Right forelimb (tissue), 1 donor: ENCODE measurements around the gene ALG3.

Experiments
- DNase-seq: peaks from one replicate; pipeline ENCODE4 v3.0.0-alpha.2; 2018

The ALG3 gene

GRCh38 chr3:184259878-184260723 lies 11.3 kb upstream of the ALG3 start:
- peak; percentile 65 for DNase-seq

DNA sequence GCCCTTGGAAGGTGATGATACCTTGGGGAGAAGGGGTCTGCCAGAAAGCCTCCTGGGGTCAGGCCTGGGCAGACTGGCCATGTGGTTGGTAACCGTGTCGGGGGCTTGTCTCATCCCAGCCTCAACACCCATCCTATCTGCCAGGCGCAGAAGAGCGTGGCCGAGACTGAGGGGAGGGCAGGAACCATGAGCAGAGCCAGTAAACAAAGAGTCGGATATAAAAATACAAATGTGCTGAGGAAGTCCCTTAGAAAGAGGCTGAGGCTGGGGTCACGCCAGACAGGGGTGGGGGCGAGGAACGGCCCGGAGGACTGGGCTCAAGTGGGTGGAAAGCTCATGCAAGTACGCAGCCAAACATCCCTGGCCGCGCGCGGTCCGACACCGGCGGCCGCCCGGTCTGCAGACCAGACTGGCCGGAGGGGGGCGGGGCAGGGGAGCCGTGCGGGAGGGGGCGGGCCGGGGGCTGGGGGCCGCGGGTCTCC lies 10.7 kb upstream of the ALG3 start:
- no peak for DNase-seq

- peak; percentile 20 for DNase-seq
Observed at GRCh38 chr3:184258926-184259325, 10.2 kb upstream of the ALG3 start.

GRCh38 chr3:184257083-184257915 lies 8.5 kb upstream of the ALG3 start:
- DNase-seq, result peak; percentile 5

GRCh38 chr3:184255291-184256039 lies 6.7 kb upstream of the ALG3 start:
- peak; percentile 11 for DNase-seq

DNA sequence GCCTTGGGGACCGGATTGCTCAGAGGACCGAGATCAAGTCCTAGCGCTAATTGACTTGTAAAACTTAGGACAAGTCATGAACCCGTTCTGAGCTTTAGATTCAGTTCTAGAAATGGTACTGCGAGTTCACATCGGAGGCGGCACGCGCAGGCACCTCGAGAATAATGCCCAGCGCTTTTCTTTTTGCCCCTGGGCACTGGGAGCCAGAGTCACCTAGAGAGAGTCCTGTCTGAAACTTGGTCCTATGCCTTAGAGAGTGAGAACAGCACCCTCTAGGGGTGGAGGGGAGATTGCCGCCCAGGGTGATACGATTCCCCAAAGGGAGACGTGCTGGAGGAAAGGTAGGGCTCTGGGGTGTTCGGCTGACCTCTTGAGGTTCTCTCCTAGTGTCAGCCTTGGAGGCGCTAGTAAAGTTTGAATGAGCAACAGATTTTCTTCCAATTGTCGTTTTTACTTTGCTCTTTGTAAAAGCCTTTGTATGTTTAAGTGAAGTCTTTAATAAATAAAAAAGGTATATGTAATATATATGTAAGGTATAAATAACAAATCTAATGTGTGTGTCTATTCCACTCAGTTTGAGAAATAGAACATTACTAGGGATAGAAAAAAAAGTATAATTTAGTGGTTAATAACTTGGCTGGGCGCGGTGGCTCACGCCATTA lies 1.5 kb upstream of the ALG3 start:
- peak; percentile 79 for DNase-seq

GRCh38 chr3:184249412-184250166 lies 827 bp upstream of the ALG3 start, which contains the start of gene EEF1AKMT4:
Gene EEF1AKMT4 (plus strand): TSS chr3:184249672. CDS start chr3:184249695, 23 bp downstream.
- DNase-seq, result peak; percentile 92

- no peak for DNase-seq
Observed at GRCh38 chr3:184242297-184242685, 6.5 kb downstream of the ALG3 start.

DNA sequence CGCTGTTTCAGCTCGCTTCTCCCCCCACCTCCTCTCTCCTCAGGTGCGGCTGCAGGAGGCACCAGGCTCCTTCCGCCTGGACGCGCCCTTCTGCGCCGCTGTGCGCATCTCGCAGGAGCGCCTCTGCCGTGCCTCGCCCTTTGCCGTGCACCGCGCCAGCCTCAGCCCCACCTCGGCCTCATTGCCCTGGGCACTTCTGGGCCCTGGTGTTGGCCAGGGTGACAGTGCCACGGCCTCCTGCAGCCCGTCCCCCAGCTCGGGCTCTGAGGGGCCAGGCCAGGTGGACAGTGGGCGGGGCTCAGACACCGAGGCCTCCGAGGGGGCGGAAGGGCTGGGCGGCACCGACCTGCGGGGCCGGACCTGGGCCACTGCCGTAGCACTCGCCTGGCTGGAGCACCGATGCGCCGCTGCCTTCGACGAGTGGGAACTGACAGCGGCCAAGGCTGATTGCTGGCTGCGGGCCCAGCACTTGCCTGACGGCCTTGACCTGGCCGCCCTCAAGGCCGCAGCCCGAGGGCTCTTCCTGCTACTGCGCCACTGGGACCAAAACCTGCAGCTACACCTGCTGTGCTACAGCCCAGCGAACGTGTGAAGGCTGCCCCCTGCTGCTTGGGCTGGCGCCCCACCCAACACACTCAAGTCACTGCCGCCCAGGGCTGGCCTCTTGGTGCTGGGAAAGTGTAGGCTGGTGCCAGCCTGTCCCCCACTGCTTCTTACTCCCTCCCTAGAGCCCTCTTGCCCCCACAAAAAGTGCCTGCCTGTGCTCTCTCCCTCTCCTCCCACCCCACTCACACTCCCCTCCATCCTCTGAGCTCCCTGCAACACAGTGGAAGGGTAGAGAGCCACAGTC lies 7.1 kb downstream of the ALG3 start:
- no peak for DNase-seq

DNA sequence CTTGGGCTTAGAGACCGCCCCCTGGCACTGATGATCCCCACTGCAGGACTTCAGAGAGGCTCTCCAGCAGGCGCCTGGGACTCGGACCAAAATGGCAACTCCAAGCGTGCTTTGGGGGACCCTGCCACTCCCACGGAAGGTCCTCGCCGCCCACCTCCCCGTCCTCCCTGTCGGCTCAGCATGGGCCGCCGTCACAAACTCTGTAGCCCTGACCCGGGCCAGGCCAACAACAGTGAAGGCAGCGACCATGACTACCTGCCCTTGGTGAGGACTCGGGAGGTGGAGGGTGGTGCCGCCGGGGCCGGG lies 7.7 kb downstream of the ALG3 start:
- no peak for DNase-seq

DNA sequence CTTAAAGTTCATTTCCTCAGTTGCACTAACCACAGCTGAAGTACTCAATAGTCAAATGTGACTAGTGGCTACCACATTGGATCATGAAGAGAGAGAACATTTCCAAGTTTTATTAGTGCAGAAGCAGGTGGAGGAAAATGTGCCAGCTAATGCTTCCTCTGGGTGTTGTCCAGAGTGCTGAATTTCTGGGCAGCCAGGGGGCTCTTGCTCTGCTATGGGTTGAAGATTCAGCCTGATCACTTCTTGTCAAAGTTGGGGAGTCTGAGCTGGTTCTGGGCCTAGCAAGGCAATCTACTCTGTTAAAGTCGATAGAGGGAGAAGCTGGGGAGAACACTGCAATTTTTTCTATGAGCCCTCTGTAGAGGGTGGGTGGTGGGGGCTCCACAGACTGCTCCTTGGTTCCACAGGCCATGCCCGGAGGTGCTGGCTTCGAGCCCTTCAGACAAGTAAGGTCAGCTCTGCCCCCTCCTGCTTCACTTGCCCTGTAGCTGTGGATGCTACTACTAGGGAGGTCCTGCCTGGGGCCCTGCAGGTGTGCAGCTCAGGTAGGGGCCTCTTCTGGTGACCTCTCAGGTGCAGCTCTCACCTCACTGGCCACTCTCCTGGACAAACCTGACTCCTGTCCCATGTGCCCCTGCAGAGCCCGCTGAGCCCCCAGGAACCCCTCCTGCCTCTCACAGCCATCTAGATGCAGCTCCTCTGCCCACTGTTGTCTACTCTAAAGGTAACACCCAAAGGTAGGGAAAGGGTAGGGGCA lies 8.2 kb downstream of the ALG3 start:
- peak; percentile 57 for DNase-seq

DNA sequence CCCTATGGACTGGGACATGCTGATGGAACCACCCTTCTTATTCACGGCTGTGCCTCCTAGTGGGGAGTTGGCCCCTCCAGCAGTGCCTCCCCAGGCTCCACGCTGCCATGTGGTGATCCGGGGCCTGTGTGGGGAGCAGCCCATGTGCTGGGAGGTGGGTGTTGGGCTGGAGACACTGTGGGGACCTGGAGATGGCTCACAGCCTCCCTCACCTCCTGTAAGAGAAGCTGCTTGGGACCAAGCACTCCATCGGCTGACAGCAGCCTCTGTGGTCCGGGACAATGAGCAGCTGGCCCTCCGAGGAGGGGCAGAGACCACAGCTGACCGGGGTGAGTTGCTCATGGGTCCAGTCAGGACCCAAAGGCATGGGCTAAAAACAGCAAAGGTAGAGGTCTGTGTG lies 9.1 kb downstream of the ALG3 start:
- no peak for DNase-seq

GRCh38 chr3:184239221-184239620 lies 9.5 kb downstream of the ALG3 start:
- DNase-seq, result no peak

GRCh38 chr3:184238246-184238818 lies 10.4 kb downstream of the ALG3 start:
- no peak for DNase-seq

- DNase-seq, result no peak
Observed at GRCh38 chr3:184237807-184238206, 11.0 kb downstream of the ALG3 start.

- peak; percentile 26 for DNase-seq
Observed at GRCh38 chr3:184237211-184237610, 11.6 kb downstream of the ALG3 start.

DNA sequence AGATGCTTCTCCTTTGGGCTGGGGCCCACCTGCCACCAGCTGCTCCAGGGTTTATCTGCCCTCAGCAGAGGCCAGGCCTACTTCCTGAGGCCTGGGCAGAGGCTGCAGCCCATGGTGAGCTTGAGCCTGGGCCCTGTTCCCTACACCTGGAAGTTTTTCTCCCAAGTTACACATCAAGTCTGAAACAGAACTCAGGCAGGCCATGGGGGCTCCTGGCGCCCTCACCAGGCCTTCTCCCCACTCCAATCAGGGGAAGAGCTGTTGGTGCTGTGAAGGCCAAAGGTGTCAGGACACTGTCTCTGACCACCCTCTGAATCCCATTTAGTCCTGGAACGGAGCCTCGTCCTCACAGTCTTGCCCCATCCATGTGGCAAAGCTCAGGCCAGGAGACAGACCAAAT lies 12.1 kb downstream of the ALG3 start:
- no peak for DNase-seq

- DNase-seq, result no peak
Observed at GRCh38 chr3:184236033-184236410, 12.7 kb downstream of the ALG3 start.

DNA sequence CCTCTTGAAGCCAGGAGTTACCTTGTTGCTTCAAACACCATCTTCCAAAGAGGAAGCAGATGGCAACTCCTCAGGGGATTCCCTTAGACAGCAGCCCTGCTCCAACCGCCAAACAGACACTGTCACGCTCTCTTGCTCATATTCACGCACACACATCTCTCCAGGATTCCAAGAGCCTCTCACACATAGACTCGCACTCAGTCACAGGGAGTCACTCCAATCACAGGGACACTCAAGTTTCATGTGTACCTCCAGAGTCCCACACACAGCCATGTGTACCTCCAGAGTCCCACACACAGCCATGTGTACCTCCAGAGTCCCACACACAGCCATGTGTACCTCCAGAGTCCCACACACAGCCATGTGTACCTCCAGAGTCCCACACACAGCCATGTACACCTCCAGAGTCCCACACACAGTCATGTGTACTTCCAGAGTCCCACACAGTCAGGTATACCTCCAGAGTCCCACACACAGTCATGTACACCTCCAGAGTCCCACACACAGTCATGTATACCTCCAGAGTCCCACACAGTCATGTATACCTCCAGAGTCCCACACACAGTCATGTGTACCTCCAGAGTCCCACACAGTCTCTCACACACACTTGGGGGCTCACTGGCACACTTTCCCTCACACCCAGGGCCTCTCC lies 13.3 kb downstream of the ALG3 start:
- peak; percentile 7 for DNase-seq
